BJ (cell line): ENCODE measurements around the gene FHOD3. TPM values are rescaled to one million over a fixed set of nuclear protein-coding genes. Genes with fewer than 3 reads are reported as not detected.

Experiments
- CTCF ChIA-PET: fragments of 350-600 bp; formaldehyde crosslinking; extraction: SDS; loops from one replicate; lab custom pipeline; 2021; ENCODE audit warnings: antibody characterized with exemption, inconsistent platforms; lab: Yijun Ruan, JAX
- POLR2A ChIA-PET: fragments of 300-600 bp; sonication (Branson Sonifier 250); formaldehyde crosslinking; extraction: SDS; loops from one replicate; lab custom pipeline; 2021; ENCODE audit warnings: antibody characterized with exemption; lab: Charles Lee
- DNase-seq: peaks from one replicate; pipeline ENCODE4 v3.0.0-alpha.2; 2011; ENCODE audit warnings: low read depth
- H3K27me3 ChIP-seq: 2 replicates; pipeline ENCODE4 v1.6.0; 2011; ENCODE audit warnings: low read length; ENCODE audit not compliant: control insufficient read depth, insufficient read depth
- H3K36me3 ChIP-seq: 2 replicates; pipeline ENCODE4 v1.5.1; 2011; ENCODE audit warnings: low read length; ENCODE audit not compliant: control insufficient read depth, insufficient read depth
- H3K4me3 ChIP-seq: 2 replicates; pipeline ENCODE4 v1.5.1; 2011; ENCODE audit warnings: low read depth, mild to moderate bottlenecking, control low read depth, low read length
- polyA plus RNA-seq: library from polyadenylated mRNA; depleted of rRNA; stranded (reverse); fragments of >200 nt; gene quantifications from 2 replicates; pipeline ENCODE4 v1.2.3, GENCODE V29; 2011
- TF ChIP-seq, protein P1 (sequence below): IDR thresholded peaks from 2 replicates; pipeline ENCODE4 v1.5.1; 2011; ENCODE audit warnings: low read depth, mild to moderate bottlenecking, control low read depth, inconsistent platforms, low read length, moderate library complexity; ENCODE audit not compliant: insufficient read depth

FHOD3 gene
- polyA plus RNA-seq, 1 experiment, result 24.6 TPM

DNA sequence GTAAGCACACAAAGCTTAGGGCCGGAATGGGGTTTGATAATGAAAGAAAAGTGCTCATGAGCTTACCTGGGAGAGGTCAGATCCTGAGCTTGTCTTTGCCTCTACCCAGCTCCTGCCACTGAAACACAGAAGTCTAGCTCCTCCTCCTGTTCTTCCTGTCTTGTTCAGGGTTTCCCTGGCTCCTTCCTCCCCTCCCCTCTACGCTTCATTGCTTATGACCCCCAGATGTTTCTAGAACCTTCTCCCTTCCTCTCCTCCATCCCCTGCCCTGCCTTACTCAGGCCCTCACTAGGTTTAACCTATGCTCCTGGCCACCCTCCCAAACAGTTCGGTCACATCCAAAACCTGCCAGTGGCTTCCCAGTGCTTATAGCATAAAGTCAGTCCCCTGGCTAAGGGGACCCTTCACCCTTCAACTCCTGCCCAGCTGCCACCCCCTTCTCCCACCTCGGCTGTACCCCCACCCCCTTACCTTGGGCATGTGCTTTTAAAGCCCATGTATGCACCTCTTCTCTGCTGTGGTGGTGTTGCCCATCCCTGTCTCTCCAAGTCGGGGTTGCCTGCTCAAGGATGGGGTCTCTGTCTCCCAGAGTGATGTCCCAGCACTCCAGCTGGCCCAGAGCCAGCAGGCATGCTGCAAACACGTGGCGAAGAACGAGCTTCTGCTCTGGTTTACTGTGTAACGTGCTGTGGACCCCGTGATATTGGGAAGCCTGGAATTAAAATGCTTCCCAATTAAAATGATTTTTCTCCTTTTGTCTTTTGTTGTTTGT, 297.7 kb downstream of the FHOD3 start:
- POLR2A ChIA-PET, result no interaction called here

DNA sequence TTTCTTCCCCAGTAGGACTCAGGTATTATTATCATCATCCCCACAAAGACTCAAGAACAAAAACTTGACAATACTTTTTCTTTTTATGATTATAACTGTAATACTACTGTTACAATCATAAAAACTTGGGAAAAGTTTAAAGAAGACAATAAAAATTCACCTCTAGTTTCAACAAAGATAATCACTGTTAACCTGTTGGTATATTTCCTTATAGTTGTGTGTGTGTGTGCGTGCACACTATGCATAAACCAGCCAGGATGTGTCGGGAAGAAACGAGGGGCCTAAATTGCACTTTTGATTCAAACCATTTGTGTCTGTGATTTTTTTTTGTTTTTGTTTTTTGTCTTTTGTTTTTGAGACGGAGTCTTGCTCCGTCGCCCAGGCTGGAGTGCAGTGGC, 298.3 kb downstream of the FHOD3 start:
- TF ChIP-seq, protein P1, sequence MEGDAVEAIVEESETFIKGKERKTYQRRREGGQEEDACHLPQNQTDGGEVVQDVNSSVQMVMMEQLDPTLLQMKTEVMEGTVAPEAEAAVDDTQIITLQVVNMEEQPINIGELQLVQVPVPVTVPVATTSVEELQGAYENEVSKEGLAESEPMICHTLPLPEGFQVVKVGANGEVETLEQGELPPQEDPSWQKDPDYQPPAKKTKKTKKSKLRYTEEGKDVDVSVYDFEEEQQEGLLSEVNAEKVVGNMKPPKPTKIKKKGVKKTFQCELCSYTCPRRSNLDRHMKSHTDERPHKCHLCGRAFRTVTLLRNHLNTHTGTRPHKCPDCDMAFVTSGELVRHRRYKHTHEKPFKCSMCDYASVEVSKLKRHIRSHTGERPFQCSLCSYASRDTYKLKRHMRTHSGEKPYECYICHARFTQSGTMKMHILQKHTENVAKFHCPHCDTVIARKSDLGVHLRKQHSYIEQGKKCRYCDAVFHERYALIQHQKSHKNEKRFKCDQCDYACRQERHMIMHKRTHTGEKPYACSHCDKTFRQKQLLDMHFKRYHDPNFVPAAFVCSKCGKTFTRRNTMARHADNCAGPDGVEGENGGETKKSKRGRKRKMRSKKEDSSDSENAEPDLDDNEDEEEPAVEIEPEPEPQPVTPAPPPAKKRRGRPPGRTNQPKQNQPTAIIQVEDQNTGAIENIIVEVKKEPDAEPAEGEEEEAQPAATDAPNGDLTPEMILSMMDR, result no peak
- Histone ChIP-seq H3K36me3 (no peaks in the 10 kb centered on the region; the same call in 1 of the 2 replicates), H3K27me3 (no peaks in the 10 kb centered on the region), H3K4me3 (no peak overlapping the region)
- DNase-seq, result no peak
- ChIA-PET CTCF (no interaction called here), POLR2A (interaction anchor here (0.8 kb wide), 1 partner anchor 17 kb away, joined by 9 read pairs; no protein-coding TSS in a partner anchor)

More for the DNA sequence above, 297.7 kb downstream of the FHOD3 start:
- Histone ChIP-seq H3K4me3 (no peak overlapping the region), H3K27me3 (no peaks in the 10 kb centered on the region), H3K36me3 (no peaks in the 10 kb centered on the region; the same call in 1 of the 2 replicates)
- no peak for DNase-seq
- TF ChIP-seq, protein P1, result no peak
- CTCF ChIA-PET, result no interaction called here

DNA sequence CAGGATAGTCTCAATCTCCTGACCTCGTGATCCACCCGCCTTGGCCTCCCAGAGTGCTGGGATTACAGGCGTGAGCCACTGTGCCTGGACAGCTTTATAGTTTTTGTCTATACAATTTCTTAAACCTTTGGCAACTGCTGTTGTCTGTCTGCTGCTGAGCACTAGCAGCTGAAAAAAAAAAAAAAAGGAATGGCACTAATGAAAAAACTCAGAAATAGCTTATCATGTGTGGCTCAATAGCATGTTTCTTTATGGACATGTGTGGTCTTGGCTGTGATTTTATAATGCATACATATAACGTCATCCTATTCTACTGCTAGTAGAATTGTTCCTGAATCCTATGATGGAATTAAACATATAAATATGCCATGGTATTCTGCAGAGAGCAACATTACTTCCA, 300.1 kb downstream of the FHOD3 start:
- ChIA-PET CTCF (interaction anchor here (1.4 kb wide), 1 partner anchor 13 kb away, joined by 3 read pairs; no protein-coding TSS in a partner anchor), POLR2A (no interaction called here)
- Histone ChIP-seq H3K27me3 (no peaks in the 10 kb centered on the region), H3K4me3 (no peak overlapping the region), H3K36me3 (no peaks in the 10 kb centered on the region; the same call in 1 of the 2 replicates)
- DNase-seq, result no peak
- TF ChIP-seq, protein P1, result no peak

DNA sequence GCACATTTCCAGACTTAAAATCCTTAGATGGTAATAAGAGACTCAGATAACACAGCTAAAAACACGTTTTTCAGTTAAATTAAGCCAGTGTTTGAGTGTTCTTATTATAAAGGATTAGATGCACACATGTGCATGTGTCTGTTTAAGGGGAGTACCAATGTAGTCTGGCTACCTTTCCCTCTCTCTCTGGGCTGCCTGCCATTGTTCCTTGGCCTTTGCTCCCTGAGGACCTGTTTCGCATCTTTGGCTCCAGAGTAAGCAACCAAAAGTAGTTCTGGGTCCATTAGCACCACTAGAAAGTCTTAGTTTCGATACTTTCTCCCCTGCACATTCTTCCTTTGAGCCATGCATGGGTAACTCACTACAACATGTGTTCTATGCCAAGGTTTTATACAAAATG, 303.0 kb downstream of the FHOD3 start:
- H3K36me3 ChIP-seq, result no peaks in the 10 kb centered on the region; the same call in 1 of the 2 replicates
- no peaks in the 10 kb centered on the region for H3K27me3 ChIP-seq
- no peak overlapping the region for H3K4me3 ChIP-seq
- TF ChIP-seq, protein P1, result no peak
- no peak for DNase-seq
- ChIA-PET POLR2A (no interaction called here), CTCF (interaction anchor here (0.6 to 1.1 kb wide), 2 partner anchors 12 to 157 kb away, joined by 3 read pairs; no protein-coding TSS in a partner anchor)

DNA sequence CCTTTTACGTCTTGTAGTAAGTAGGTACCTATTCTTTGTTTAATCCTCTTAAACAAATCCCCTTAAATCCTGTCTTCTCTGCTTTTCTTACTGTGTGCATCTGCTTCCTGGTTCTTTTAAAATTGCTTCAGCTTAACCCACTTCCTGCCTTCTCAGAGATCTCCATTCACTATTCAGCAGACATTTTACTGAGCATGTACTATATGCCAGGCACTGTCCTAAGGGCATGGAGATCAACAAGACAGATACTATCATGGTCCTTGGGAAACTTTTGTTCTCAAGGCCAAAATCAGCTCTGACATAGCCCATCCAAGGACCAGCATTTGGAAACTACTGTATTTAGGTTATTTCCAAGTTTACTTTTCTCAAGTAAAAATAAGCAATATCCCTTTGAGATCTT, 303.8 kb downstream of the FHOD3 start:
- TF ChIP-seq, protein P1, result no peak

More for the DNA sequence above, 303.8 kb downstream of the FHOD3 start:
- POLR2A ChIA-PET, result no interaction called here
- CTCF ChIA-PET, result no interaction called here
- Histone ChIP-seq H3K36me3 (no peaks in the 10 kb centered on the region; the same call in 1 of the 2 replicates), H3K4me3 (no peak overlapping the region), H3K27me3 (no peaks in the 10 kb centered on the region)
- DNase-seq, result no peak
